AG09309 (cell line): Measurements from ENCODE around the gene LYPD5.

Source experiments
- DNase-seq: peaks from one replicate; pipeline ENCODE4 v3.0.0-alpha.2; 2010; ENCODE audit warnings: low read depth
- H3K4me3 ChIP-seq: 2 replicates; pipeline ENCODE4 v1.5.1; 2011; ENCODE audit warnings: mild to moderate bottlenecking, low read depth, low read length, moderate library complexity; ENCODE audit not compliant: control insufficient read depth
- CTCF ChIP-seq: IDR thresholded peaks from 2 replicates; pipeline ENCODE4 v1.5.1; 2011; ENCODE audit warnings: mild to moderate bottlenecking, low read depth, low read length, inconsistent platforms; ENCODE audit not compliant: insufficient read depth, control insufficient read depth; ENCODE audit errors: missing control alignments

LYPD5 gene

GRCh38 chr19:43773725-43774102 is 28.5 kb downstream of the LYPD5 start:
- DNase-seq = no peak
- TF ChIP-seq CTCF = no peak
- H3K4me3 ChIP-seq = no peak overlapping the region

- no peak for DNase-seq
- no peak overlapping the region for H3K4me3 ChIP-seq
- TF ChIP-seq CTCF = no peak
These were observed 33.0 kb downstream of the LYPD5 start for GRCh38 chr19:43769256-43769655.

GRCh38 chr19:43768273-43769050 is 33.8 kb downstream of the LYPD5 start:
- no peak for TF ChIP-seq CTCF
- DNase-seq = no peak

GRCh38 chr19:43767818-43768217 is 34.4 kb downstream of the LYPD5 start:
- DNase-seq = no peak
- no peak overlapping the region for H3K4me3 ChIP-seq
- no peak for TF ChIP-seq CTCF

More at GRCh38 chr19:43768273-43769050, 33.8 kb downstream of the LYPD5 start:
- H3K4me3 ChIP-seq = no peak overlapping the region

- DNase-seq = no peak
- H3K4me3 ChIP-seq = no peak overlapping the region
- TF ChIP-seq CTCF = no peak
These were observed 34.9 kb downstream of the LYPD5 start for GRCh38 chr19:43767316-43767715.

GRCh38 chr19:43766755-43767043 is 35.5 kb downstream of the LYPD5 start:
- no peak for DNase-seq
- H3K4me3 ChIP-seq = no peak overlapping the region
- no peak for TF ChIP-seq CTCF
